GM19328 (cell line): ENCODE results near the gene EPO.
"Not testable (repeated sequence)": the region's sequence is repeated elsewhere in the genome, so short reads cannot be mapped to it uniquely, and the experiment has no call there.

Experiments used
- ATAC-seq: cut with Tn5 transposase; IDR thresholded peaks from one replicate; pipeline ENCODE4 v1.9.1; 2021; ENCODE audit warnings: mild to moderate bottlenecking, moderate library complexity; ENCODE audit not compliant: unreplicated experiment

The EPO gene

DNA sequence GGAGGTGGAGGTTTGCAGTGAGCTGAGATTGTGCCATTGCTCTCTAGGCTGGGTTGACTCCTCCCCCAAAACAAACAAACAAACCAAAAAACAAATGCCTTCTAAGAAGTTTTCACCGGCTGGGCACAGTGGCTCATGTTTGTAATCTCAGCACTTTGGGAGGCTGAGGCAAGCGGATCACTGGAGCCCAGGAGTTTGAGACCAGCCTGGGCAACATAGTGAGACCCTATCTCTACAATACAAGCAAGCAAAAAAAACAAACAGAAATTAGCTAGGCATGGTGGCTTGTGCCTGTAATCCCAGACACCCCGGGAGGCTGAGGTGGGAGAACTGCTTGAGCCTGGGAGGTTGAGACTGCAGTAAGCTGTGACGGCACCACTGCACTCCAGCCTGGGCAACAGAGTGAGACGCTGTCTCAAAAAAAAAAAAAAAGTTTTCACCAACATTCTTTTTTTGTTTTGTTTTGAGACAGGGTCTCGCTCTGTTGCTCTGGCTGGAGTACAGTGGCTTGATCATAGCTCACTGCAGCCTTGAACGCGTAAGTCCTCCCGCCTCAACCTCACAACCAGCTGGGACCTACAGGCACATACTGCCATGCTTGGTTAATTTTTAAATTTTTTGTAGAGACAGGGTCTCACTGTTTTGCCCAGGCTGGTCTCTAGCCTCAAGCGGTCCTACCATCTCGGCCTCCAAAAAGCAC lies 11.8 kb downstream of the EPO start:
- ATAC-seq: no peak

DNA sequence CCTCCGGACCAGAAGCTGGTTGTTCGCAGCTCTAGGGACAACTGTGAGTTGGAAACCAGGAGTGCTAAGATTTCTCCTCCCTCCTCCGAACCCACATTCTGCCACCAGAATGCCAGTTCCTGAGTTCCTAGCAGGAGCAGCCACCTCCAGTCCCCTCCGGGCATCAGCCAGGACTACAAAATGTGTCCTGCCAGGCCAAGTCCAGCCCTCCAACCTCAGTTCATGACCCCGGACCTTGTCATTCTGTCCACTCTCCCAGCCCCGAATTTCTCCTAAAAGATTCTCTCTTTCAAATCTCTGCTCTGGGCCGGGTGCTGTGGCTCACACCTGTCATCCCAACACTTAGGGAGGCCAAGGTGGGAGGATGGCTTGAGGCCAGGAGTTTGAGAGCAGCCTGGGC lies 15.5 kb downstream of the EPO start:
- no peak for ATAC-seq

DNA sequence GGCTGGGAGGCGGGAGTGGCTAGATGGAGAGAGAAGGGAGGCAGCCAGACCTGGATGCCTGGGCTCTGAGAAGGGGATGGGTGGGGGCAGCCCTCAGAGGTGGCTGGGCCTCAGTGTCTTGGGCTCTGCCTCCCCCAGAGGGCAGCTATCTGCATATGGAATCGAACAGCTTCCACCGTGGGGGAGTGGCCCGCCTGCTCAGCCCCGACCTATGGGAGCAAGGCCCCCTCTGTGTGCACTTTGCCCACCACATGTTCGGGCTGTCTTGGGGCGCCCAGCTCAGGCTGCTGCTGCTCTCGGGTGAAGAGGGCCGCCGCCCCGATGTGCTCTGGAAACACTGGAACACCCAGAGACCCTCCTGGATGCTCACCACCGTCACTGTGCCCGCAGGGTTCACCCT lies 16.4 kb downstream of the EPO start:
- ATAC-seq: no peak

DNA sequence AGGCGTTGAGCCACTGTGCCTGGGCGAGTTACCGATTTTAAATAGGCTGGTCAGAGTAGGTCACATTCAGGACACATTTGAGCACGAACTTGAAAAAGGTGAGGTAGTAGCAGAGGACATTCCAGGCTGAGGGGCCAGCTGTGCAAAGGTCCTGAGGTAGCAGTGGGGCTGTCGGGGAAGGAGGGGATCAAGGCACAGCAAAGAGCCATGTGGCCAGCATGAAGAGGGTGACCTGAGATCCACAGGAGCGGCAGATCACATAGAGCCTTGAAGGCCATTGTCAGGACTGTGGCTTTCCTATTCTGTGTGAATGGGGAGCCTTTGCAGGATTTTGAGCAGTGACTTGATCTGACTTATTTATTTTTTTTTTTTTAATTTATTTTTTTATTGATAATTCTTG lies 19.7 kb downstream of the EPO start:
- no peak for ATAC-seq

DNA sequence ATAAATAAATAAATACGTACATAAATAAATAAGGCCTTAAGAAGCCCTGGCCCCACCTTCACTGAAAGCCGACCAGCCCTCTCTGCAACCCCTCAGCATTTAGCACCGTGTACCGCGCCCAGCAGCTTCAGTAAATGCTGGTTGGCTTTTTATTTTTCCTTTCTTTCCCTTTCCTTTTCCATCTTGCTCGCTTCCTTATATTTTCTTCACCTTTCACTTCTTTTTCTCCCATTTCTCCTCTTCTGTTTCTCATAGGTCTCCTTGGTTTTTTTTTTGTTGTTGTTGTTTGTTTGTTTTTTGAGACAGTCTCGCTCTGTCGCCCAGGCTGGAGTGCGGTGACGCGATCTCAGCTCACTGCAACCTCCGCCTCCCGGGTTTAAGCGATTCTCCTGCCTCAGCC lies 24.3 kb downstream of the EPO start:
- ATAC-seq: no peak

DNA sequence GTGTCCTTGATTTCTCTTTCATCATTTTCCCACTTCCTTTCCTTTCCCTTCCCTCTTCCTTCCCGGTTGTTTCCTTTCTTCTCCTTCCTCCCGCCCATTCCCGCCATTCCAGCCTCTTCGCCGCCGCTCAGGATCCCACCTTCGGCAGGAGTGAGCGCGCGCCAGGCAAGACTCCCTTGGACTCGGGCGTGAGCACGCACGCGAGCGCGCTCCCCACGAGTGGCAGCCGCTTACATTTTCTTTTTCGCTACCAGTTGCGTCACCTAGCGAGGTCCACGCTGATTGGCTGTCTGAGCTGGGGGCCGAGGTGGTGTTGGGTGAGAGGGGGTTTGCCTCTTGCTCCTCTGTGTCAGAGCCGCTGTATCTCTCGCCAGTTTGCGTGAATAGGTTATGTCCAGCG lies 24.9 kb downstream of the EPO start:
- no peak for ATAC-seq

DNA sequence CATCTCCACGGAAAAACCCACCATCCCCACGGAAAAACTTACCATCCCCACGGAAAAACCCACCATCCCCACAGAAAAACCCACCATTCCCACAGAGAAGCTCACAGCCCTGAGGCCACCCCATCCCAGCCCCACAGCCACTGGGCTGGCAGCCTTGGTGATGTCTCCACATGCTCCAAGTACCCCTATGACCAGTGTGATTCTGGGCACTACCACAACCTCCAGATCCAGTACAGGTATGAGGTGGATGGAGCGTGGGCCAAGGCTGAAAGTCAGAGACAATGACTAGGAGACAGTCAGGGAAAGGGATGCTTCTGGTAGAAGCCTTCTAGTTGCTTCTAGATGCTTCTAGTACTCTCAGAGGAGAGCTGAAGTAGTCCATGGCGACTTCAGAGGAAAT lies 32.7 kb downstream of the EPO start:
- ATAC-seq: no peak

DNA sequence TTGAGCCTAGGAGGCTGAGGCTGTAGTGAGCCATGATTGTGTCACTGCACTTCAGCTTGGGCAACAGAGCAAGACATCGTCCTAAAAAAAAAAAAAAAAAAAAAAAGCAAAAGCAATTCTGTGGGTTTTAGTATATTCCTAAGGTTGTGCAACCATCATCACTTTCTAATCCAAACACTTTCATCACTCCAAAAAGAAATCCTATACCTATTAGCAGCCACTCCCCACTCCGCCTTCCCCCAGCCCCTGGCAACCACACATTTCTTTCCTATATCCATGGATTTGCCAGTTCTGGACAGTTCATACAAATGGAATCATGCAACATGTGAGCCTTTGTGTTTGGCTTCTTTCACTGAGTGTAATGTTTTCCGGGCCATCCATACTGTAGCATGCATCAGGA lies 33.5 kb downstream of the EPO start:
- ATAC-seq: no peak

DNA sequence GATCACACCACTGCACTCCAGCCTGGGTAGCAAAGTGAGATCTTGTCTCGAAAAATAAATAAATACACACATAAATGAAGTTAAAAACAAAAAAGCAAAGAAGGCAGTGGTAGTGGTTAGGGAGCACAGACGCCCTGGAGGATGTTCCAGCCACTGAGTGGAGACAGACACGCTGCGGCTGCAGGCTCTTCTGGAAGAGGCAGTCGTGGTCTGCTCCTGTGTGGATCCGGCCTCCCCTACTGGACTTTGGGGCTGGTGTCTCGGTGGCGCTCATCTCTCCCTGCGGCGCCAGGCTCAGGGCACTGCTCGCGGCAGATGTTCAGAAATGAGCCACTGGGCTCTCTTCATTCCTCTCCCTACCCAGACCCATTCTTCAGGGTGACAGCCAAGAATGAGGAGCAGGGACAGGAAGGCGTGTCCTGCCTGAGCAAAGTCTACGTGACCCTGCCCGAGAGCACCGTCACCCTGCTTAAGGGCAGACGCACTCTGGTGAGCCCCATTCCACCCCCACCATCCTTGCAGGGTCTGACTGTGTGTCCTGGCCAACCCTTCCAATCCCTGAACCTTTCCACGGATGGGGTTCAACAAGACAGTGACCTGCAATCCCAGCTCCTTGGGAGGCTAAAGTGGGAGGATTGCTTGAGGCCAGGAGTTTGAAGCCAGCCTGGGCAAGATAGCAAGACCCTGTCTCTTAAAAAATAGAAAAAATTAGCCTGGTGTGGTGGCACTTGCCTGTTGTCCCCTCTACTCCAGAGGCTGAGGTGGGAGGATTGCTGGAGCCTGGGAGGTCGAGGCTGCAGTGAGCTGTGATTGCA lies 39.3 kb downstream of the EPO start:
- no peak for ATAC-seq

DNA sequence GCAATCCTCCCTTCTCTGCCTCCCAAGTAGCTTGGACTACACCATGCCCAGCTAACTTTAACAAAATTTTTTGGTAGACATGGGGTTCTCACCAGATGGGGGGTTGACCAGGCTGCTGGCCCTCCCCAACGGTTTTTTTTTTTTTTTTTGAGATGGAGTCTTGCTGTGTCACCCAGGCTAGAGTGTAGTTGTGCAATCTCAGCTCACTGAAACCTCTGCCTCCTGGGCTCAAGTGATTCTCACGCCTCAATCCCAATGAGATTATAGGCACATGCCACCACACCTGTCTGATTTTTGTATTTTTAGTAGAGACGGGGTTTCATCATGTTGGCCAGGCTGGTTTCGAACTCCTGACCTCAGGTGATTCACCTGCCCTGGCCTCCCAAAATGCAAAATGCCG lies 42.6 kb downstream of the EPO start:
- not testable (repeated sequence) for ATAC-seq

DNA sequence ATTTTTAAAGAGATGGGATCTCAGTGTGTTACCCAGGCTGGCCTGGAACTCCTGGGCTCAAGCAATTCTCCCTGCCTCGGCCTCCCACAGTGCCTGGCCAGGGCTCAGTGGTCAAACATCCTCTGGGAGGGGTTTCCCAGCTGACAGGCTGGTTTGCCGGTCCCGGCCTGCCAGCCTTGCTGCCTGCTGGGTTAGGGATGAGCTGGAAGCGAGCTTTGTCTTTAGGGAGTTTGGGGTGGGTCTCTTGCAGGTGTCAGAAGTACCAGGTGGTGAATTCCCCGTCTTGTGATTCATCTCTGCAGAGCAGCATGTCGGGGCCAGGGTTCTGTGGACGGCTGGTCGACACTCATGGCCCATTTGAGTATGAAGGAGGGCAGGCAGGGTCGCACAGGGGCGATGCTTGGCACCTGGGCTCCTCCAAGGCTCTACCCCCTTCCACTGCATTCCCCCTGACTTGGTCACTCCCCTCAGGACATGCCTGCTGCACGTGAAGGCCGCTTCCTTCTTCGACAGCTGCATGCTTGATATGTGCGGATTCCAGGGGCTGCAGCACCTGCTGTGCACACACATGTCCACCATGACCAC lies 43.4 kb downstream of the EPO start:
- no peak for ATAC-seq

DNA sequence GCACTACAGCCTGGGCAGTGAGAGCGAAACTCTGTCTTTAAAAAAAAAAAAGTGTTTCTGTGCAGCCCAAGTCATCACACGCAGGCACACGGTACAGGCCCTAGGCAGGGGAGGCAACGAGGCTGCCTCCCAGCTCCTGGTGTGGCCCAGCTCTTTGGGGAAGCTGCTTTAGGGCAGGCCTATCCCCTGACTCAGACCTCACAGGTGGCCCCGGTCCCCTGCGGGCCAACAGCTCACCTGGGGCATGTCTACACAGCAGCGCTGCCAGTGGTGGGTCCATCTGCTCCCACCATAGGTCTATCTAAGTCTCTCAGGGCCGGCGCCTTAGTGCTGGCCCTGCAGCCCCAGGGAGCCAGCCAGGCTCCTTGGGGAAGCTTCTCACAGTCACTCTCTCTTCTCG lies 44.6 kb downstream of the EPO start:
- ATAC-seq: no peak

DNA sequence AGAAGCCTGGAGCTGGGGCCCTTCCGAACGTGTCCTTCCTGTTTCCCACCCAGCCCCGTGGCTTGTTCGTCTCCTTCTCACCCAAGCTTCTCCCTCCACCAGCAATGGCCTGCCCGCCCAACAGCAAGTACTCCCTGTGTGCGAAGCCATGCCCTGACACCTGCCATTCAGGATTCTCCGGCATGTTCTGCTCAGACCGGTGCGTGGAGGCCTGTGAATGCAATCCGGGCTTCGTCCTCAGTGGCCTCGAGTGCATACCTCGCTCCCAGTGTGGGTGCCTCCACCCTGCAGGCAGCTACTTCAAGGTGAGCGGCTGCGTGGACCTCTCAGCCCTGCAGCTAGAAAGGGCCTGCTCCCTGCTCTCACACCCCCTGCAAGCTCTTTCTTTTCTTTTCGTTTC lies 45.0 kb downstream of the EPO start:
- no peak for ATAC-seq

DNA sequence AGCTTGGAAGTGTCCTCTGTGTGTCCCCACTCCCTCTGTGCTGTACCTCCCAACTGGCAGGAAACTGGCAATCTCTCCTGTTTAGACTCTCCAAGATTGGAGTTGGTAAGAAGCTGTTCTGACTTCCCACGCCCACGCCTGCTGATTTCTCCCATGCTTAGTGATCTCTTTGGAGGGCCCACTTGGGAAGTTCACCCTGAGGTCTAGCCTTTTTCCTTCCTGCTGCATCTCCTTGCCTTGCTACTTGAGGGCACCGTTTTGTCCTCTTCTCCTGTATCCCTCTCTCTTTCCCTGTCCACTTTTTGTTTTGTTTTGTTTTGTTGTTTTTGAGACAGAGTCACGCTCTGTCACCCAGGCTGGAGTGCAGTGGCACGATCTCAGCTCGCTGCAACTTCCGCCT lies 48.5 kb downstream of the EPO start:
- ATAC-seq: no peak
